HCT116 (cell line): ENCODE results near the gene AOPEP. TPM values are rescaled to one million over a fixed set of nuclear protein-coding genes. Genes with fewer than 3 reads are reported as not detected.

Experiments
- ATAC-seq: fragments of 200-7000 bp; cut with Tn5 transposase; 2 replicates; pipeline ENCODE4 v1.9.1; 2020; ENCODE audit warnings: mild to moderate bottlenecking, moderate library complexity
- BruUV-seq: library from RNA; stranded (reverse); fragments of 400-500 nt; replicated peaks from 2 replicates; lab custom pipeline; 2021; lab: Mats Ljungman, UMichigan
- CTCF ChIA-PET: fragments of 300-600 bp; sonication (Branson Sonifier 250); formaldehyde crosslinking; loops from one replicate; lab custom pipeline; 2021; ENCODE audit warnings: antibody characterized with exemption; lab: Charles Lee
- POLR2A ChIA-PET: fragments of 300-600, 350-600 bp; sonication (Branson Sonifier 250); formaldehyde crosslinking; loops from one replicate; lab custom pipeline; 2021; ENCODE audit warnings: antibody characterized with exemption; lab: Charles Lee
- RAD21 ChIA-PET, 2 experiments: fragments of 300-600 bp; sonication (Branson Sonifier 250); formaldehyde crosslinking; loops; one replicate each; lab custom pipeline; 2023; ENCODE audit warnings: low total read pairs in 2 of 2; ENCODE audit not compliant: uncharacterized antibody in 2 of 2, unreplicated experiment in 2 of 2, low non-redundant PET in 1 of 2; lab: Charles Lee
- DNase-seq: peaks from one replicate; pipeline ENCODE4 v3.0.0-alpha.2; 2010; ENCODE audit warnings: low read depth, low spot score
- H2AFZ ChIP-seq: fragments of 200-600 bp; shearing (Covaris generic), sonication (generic); 2 replicates; pipeline ENCODE4 v1.6.1; 2017; ENCODE audit warnings: low read depth, mixed run types, mixed read lengths, antibody characterized with exemption, low read length; ENCODE audit not compliant: poor library complexity, severe bottlenecking
- H3K27ac ChIP-seq: 2 replicates; pipeline ENCODE4 v1.5.1; 2012; ENCODE audit warnings: low read depth, low read length
- H3K27me3 ChIP-seq: fragments of 200-600 bp; sonication (generic); 2 replicates; pipeline ENCODE4 v1.6.1; 2016; ENCODE audit warnings: mixed run types, low read length, mixed read lengths; ENCODE audit not compliant: insufficient read depth
- H3K36me3 ChIP-seq, 2 experiments: fragments of 200-500 bp in 1 of 2; fragments of 200-600 bp in 1 of 2; sonication (Bioruptor generic) in 1 of 2; sonication (generic) in 1 of 2; 2 replicates each; pipeline versions ENCODE4 v1.5.1 to v1.6.1; 2014 to 2016; ENCODE audit warnings: low read length in 2 of 2, inconsistent platforms in 1 of 2, mixed read lengths in 1 of 2, mixed run types in 1 of 2; ENCODE audit not compliant: insufficient read depth in 2 of 2, control insufficient read depth in 1 of 2
- H3K4me1 ChIP-seq, 2 experiments: fragments of 200-600 bp in 1 of 2; sonication (generic) in 1 of 2; 2 replicates each; pipeline versions ENCODE4 v1.5.1 to v1.6.1; 2012 to 2017; ENCODE audit warnings: low read length in 2 of 2, inconsistent platforms in 1 of 2, mild to moderate bottlenecking in 1 of 2, mixed read lengths in 1 of 2, mixed run types in 1 of 2, moderate library complexity in 1 of 2; ENCODE audit not compliant: insufficient read depth in 2 of 2, control insufficient read depth in 1 of 2
- H3K4me2 ChIP-seq: fragments of 200-600 bp; sonication (generic); 2 replicates; pipeline ENCODE4 v1.6.1; 2017; ENCODE audit warnings: mixed run types, low read length, mixed read lengths
- H3K4me3 ChIP-seq, 2 experiments: fragments of 200-600 bp in 1 of 2; sonication (generic) in 1 of 2; replicated peaks in 1 of 2; 2 replicates each; pipeline ENCODE4 v1.5.1; 2011 to 2016; ENCODE audit warnings: low read length in 2 of 2, control low read depth in 1 of 2, low read depth in 1 of 2, mild to moderate bottlenecking in 1 of 2, mixed read lengths in 1 of 2, mixed run types in 1 of 2
- H3K79me2 ChIP-seq: fragments of 200-600 bp; sonication (generic); 2 replicates; pipeline ENCODE4 v1.6.1; 2017; ENCODE audit warnings: mild to moderate bottlenecking, mixed run types, low read length, moderate library complexity, mixed read lengths; ENCODE audit not compliant: insufficient read depth
- H3K9ac ChIP-seq: fragments of 200-600 bp; sonication (generic); 2 replicates; pipeline ENCODE4 v1.6.1; 2016; ENCODE audit warnings: low read length, mixed read lengths
- H3K9me2 ChIP-seq: fragments of 200-600 bp; sonication (generic), shearing (Covaris generic); 2 replicates; pipeline ENCODE4 v1.6.1; 2017; ENCODE audit warnings: mixed run types, mild to moderate bottlenecking, moderate library complexity; ENCODE audit not compliant: insufficient read depth
- H3K9me3 ChIP-seq, 2 experiments: fragments of 200-500 bp in 1 of 2; fragments of 200-600 bp in 1 of 2; sonication (Bioruptor generic) in 1 of 2; sonication (generic) in 1 of 2; 2 replicates each; pipeline ENCODE4 v1.6.1; 2014 to 2017; ENCODE audit warnings: low read length in 2 of 2, mixed read lengths in 2 of 2, inconsistent platforms in 1 of 2, low read depth in 1 of 2, mild to moderate bottlenecking in 1 of 2, mixed run types in 1 of 2, moderate library complexity in 1 of 2; ENCODE audit not compliant: control insufficient read depth in 1 of 2, insufficient read depth in 1 of 2
- H4K20me1 ChIP-seq: fragments of 200-600 bp; sonication (generic), shearing (Covaris generic); 2 replicates; pipeline ENCODE4 v1.6.1; 2017; ENCODE audit warnings: mixed run types, mild to moderate bottlenecking, moderate library complexity; ENCODE audit not compliant: insufficient read depth
- CEBPB ChIP-seq: IDR thresholded peaks from 2 replicates; pipeline ENCODE4 v1.6.1; 2012; ENCODE audit warnings: low read depth
- EGR1 ChIP-seq: IDR thresholded peaks from 2 replicates; pipeline ENCODE4 v1.6.1; 2012; ENCODE audit warnings: low read depth
- ELF1 ChIP-seq: IDR thresholded peaks from 2 replicates; pipeline ENCODE4 v1.6.1; 2012; ENCODE audit warnings: low read depth, borderline replicate concordance
- EZH2 ChIP-seq: fragments of 200-600 bp; sonication (generic); IDR thresholded peaks from 2 replicates; pipeline ENCODE4 v1.6.1; 2017; ENCODE audit warnings: antibody characterized with exemption, mixed run types
- EZH2phosphoT487 ChIP-seq: fragments of 200-600 bp; IDR thresholded peaks from 2 replicates; pipeline ENCODE4 v1.6.1; 2018; ENCODE audit warnings: antibody characterized with exemption, borderline replicate concordance
- JUND ChIP-seq: IDR thresholded peaks from 2 replicates; pipeline ENCODE4 v1.6.1; 2012
- MAX ChIP-seq: IDR thresholded peaks from 2 replicates; pipeline ENCODE4 v1.6.1; 2012
- POLR2AphosphoS5 ChIP-seq: IDR thresholded peaks from 2 replicates; pipeline ENCODE4 v1.6.1; 2011; ENCODE audit warnings: mild to moderate bottlenecking, low read depth, low read length, moderate library complexity
- REST ChIP-seq: IDR thresholded peaks from 2 replicates; pipeline ENCODE4 v1.6.1; 2012; ENCODE audit warnings: low read depth
- SP1 ChIP-seq: IDR thresholded peaks from 2 replicates; pipeline ENCODE4 v1.6.1; 2012; ENCODE audit warnings: low read depth
- SRF ChIP-seq: IDR thresholded peaks from 2 replicates; pipeline ENCODE4 v1.6.1; 2012; ENCODE audit warnings: low read depth
- TCF7L2 ChIP-seq: IDR thresholded peaks from 2 replicates; pipeline ENCODE4 v1.7.0; 2011; ENCODE audit warnings: borderline replicate concordance, inconsistent platforms; ENCODE audit not compliant: insufficient read depth, insufficient read length; ENCODE audit errors: extremely low read depth
- ZNF274 ChIP-seq: fragments of 200-500 bp; sonication (Bioruptor generic); IDR thresholded peaks from 2 replicates; pipeline ENCODE4 v1.6.1; 2014; ENCODE audit warnings: mild to moderate bottlenecking, low read depth, low read length, inconsistent platforms
- intact Hi-C: fragments of 100-400 bp; cut with micrococcal nuclease; formaldehyde crosslinking; loops from 2 replicates; pipeline ENCODE4 v1.10.0; 2022
- total RNA-seq: library from RNA; stranded (reverse); gene quantifications from one replicate; pipeline ENCODE4 v1.2.1, GENCODE V29; 2021; ENCODE audit not compliant: unreplicated experiment

The AOPEP gene
- total RNA-seq, 1 experiment from 2014 or later: 15.1 TPM

GRCh38 chr9:94973451-94973941 is 247.0 kb downstream of the AOPEP start:
- H3K27ac ChIP-seq: no peak overlapping the region

DNA sequence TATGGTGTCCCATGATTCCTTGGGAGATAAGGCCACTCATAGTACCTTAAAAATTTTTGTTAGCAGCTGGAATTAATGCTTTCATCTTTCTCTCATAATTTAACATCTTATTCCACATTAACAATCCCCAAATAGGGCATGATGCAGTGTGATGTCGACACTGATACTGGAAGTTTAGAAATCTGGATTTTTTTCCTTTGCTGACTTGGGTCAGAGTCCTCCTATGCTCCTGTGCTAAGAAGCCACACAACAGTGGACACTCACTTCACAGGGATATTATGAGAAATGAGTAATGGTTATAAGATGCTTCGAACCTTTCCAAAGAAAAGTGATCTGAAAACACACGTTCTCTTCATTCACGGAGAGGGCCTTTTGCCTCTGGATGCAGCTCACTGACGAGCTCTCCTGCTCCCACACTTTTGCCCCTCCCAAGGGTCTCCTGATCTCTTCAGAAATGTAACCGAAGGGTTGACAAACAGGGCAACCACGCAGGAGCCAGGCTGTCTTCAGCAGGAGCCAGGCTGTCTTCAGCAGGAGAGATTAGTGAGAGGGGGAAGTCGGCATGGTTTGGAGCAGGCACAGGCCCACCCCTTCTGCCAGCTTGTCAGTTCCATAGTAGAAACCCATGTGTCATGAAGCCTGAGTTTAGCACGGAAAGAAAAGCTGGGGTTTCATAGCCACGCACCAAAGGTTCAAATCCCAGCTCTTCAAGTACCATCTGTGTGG is 247.8 kb downstream of the AOPEP start:
- no peaks in the 10 kb centered on the region for H3K27me3 ChIP-seq
- H3K36me3 ChIP-seq: no peaks in the 10 kb centered on the region
- no TSS peak for BruUV-seq
- POLR2A ChIA-PET: no interaction called here
- CTCF ChIA-PET: no interaction called here
- H3K9me3 ChIP-seq: no peaks in the 10 kb centered on the region
- intact Hi-C loops: no loop called here
- no peak overlapping the region for H3K27ac ChIP-seq
- no peak overlapping the region for H3K9ac ChIP-seq
- H3K79me2 ChIP-seq: no peaks in the 10 kb centered on the region
- H3K4me1 ChIP-seq: no peaks in the 10 kb centered on the region
- RAD21 ChIA-PET: no interaction called here
- ATAC-seq (no peak), DNase-seq (no peak)
- no peak overlapping the region for H2AFZ ChIP-seq
- no peak overlapping the region for H3K4me2 ChIP-seq
- no peaks in the 10 kb centered on the region for H4K20me1 ChIP-seq
- H3K4me3 ChIP-seq: no peak overlapping the region
- TF ChIP-seq EZH2phosphoT487 (no peak), REST (no peak), SRF (no peak), ZNF274 (no peak), TCF7L2 (no peak), CEBPB (no peak), ELF1 (no peak), MAX (no peak), EGR1 (no peak), EZH2 (no peak), SP1 (no peak)
- no peaks in the 10 kb centered on the region for H3K9me2 ChIP-seq

More at GRCh38 chr9:94973451-94973941, 247.0 kb downstream of the AOPEP start:
- H4K20me1 ChIP-seq: no peaks in the 10 kb centered on the region
- H3K9me3 ChIP-seq: no peaks in the 10 kb centered on the region
- ATAC-seq (no peak), DNase-seq (no peak)
- ChIA-PET RAD21 (no interaction called here), CTCF (no interaction called here), POLR2A (interaction anchor here (1.8 kb wide), 1 partner anchor 57 kb away, joined by 3 read pairs; no protein-coding TSS in a partner anchor)
- intact Hi-C loops: no loop called here
- H3K4me2 ChIP-seq: no peak overlapping the region
- no peaks in the 10 kb centered on the region for H3K27me3 ChIP-seq
- no peaks in the 10 kb centered on the region for H3K36me3 ChIP-seq
- no peak overlapping the region for H2AFZ ChIP-seq
- no peaks in the 10 kb centered on the region for H3K79me2 ChIP-seq
- H3K9me2 ChIP-seq: no peaks in the 10 kb centered on the region
- H3K4me3 ChIP-seq: no peak overlapping the region
- no peak overlapping the region for H3K9ac ChIP-seq
- TF ChIP-seq EGR1 (no peak), POLR2AphosphoS5 (no peak), TCF7L2 (no peak), JUND (no peak)
- no peaks in the 10 kb centered on the region for H3K4me1 ChIP-seq
- no TSS peak for BruUV-seq
